ENCODE results near the gene STK11IP.

DNA sequence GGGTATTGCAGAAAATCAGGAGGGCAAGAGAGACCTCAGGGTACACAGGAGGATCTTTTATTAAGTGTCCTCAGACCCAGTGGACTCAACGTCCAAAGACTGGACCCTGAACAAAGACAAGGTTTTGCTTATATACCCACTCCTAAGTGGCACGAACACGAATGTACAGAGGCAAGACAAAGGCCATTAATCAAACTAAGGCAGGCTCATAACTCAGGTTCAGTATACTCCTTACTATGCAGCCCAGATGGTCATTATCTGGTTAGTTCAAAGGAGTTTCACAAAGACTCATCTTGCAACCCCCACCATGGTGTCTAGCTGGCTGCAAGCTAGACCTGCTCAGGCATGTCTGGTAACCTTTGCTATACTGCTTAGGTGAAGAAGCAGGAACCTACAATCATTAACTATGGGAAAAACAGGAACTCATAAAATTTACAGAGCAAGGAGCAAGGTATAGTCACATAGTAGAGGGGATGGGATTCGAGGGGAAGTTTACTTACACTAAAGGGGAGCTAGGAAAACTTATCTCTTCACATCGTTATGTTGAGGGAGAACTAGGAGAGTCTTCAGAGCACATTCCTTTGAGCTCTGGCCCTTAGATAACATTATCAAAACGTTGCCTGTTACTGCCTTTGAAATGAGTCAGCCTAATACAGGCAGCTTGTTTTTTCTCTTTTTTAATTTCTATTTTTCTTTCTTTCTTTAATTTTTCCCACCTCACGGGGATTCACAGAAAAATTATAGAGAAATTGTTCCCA is 63.7 kb downstream of the STK11IP start:
- TF ChIP-seq POLR2A (IDR thresholded peaks at IDR 0.05; ENCODE audit: low read length) (no peak), GATA1 (IDR thresholded peaks at IDR 0.05; ENCODE audit: low read depth, low read length) (no peak)

All from erythroblast (primary cell).